ENCODE results near the gene HECTD3.
"Not testable (repeated sequence)": the region's sequence is repeated elsewhere in the genome, so short reads cannot be mapped to it uniquely, and the experiment has no call there.

HECTD3 gene

GRCh38 chr1:44988531-44989156, 22.5 kb downstream of the HECTD3 start:
- no peak for DNase-seq
- no peak for TF ChIP-seq CTCF (IDR thresholded peaks at IDR 0.05; ENCODE audit: low read depth, low read length)
- Histone ChIP-seq H3K4me1 (no peaks in the 10 kb centered on the region), H3K36me3 (no peaks in the 10 kb centered on the region), H3K27me3 (no peaks in the 10 kb centered on the region), H3K4me3 (ENCODE audit: low read depth, low read length) (no peak overlapping the region), H3K9me3 (no peaks in the 10 kb centered on the region)

- no peak for TF ChIP-seq CTCF (IDR thresholded peaks at IDR 0.05; ENCODE audit: low read depth, low read length)
- Histone ChIP-seq H3K9me3 (no peaks in the 10 kb centered on the region), H3K27me3 (no peaks in the 10 kb centered on the region), H3K36me3 (no peaks in the 10 kb centered on the region), H3K4me3 (ENCODE audit: low read depth, low read length) (peak overlapping the region; percentile 78), H3K4me1 (no peaks in the 10 kb centered on the region)
- DNase-seq: no peak
These were observed 25.3 kb downstream of the HECTD3 start for GRCh38 chr1:44985747-44986359.

- not testable (repeated sequence) for H3K36me3 ChIP-seq, H3K9me3 ChIP-seq
These were observed 33.8 kb downstream of the HECTD3 start for GRCh38 chr1:44977372-44977771.

GRCh38 chr1:44976252-44976651, 34.9 kb downstream of the HECTD3 start:
- Histone ChIP-seq H3K9me3 (no peaks in the 10 kb centered on the region), H3K4me3 (ENCODE audit: low read depth, low read length) (no peak overlapping the region), H3K27me3 (no peaks in the 10 kb centered on the region), H3K36me3 (peaks cover 6% of the 10 kb centered on the region; the same call in 1 of the 2 replicates), H3K4me1 (no peaks in the 10 kb centered on the region)
- DNase-seq: no peak
- no peak for TF ChIP-seq CTCF (IDR thresholded peaks at IDR 0.05; ENCODE audit: low read depth, low read length)

More at GRCh38 chr1:44977372-44977771, 33.8 kb downstream of the HECTD3 start:
- H3K4me1 ChIP-seq; DNase-seq; H3K27me3 ChIP-seq; H3K4me3 ChIP-seq (ENCODE audit: low read depth, low read length): not testable (repeated sequence)

GRCh38 chr1:44973645-44974044, 37.5 kb downstream of the HECTD3 start:
- Histone ChIP-seq H3K4me3 (ENCODE audit: low read depth, low read length) (no peak overlapping the region), H3K27me3 (no peaks in the 10 kb centered on the region), H3K4me1 (no peaks in the 10 kb centered on the region), H3K9me3 (no peaks in the 10 kb centered on the region), H3K36me3 (peaks cover 3% of the 10 kb centered on the region; the same call in 1 of the 2 replicates)
- no peak for DNase-seq
- TF ChIP-seq CTCF (IDR thresholded peaks at IDR 0.05; ENCODE audit: low read depth, low read length): no peak

- no peaks in the 10 kb centered on the region for H3K9me3 ChIP-seq
- H3K4me3 ChIP-seq (ENCODE audit: low read depth, low read length): no peak overlapping the region
- DNase-seq: no peak
- no peaks in the 10 kb centered on the region for H3K27me3 ChIP-seq
- H3K36me3 ChIP-seq: no peaks in the 10 kb centered on the region; the same call in 1 of the 2 replicates
- no peak for TF ChIP-seq CTCF (IDR thresholded peaks at IDR 0.05; ENCODE audit: low read depth, low read length)
- no peaks in the 10 kb centered on the region for H3K4me1 ChIP-seq
These were observed 40.8 kb downstream of the HECTD3 start for GRCh38 chr1:44970317-44970716.
